MM.1S (cell line): Measurements from ENCODE around the gene MEGF6.

Experiments
- DNase-seq: peaks from one replicate; pipeline ENCODE4 v3.0.0-alpha.2; 2015
- H2AFZ ChIP-seq: fragments of 300-600 bp; sonication (generic); 2 replicates; pipeline ENCODE4 v1.6.0; 2016; ENCODE audit warnings: antibody characterized with exemption, low read length
- H3F3A ChIP-seq: fragments of 300-600 bp; sonication (generic); 2 replicates; pipeline ENCODE4 v1.6.1; 2016; ENCODE audit warnings: mild to moderate bottlenecking, antibody characterized with exemption, low read length, moderate library complexity, mixed read lengths; ENCODE audit not compliant: insufficient read depth
- H3K27ac ChIP-seq: fragments of 300-600 bp; sonication (generic); 2 replicates; pipeline ENCODE4 v1.5.1; 2016; ENCODE audit warnings: mild to moderate bottlenecking, low read length
- H3K27me3 ChIP-seq: fragments of 300-600 bp; sonication (generic); replicated peaks from 2 replicates; pipeline ENCODE4 v1.6.0; 2016; ENCODE audit warnings: low read length; ENCODE audit not compliant: insufficient read depth
- H3K36me3 ChIP-seq: fragments of 300-600 bp; sonication (generic); replicated peaks from 2 replicates; pipeline ENCODE4 v1.6.1; 2016; ENCODE audit warnings: mild to moderate bottlenecking, low read length, mixed read lengths; ENCODE audit not compliant: insufficient read depth
- H3K4me1 ChIP-seq: fragments of 300-600 bp; sonication (generic); 2 replicates; pipeline ENCODE4 v1.6.1; 2016; ENCODE audit warnings: low read length, mixed read lengths
- H3K4me2 ChIP-seq: fragments of 300-600 bp; sonication (generic); 2 replicates; pipeline ENCODE4 v1.6.0; 2016; ENCODE audit warnings: low read depth, low read length
- H3K4me3 ChIP-seq: fragments of 300-600 bp; sonication (generic); 2 replicates; pipeline ENCODE4 v1.5.1; 2016; ENCODE audit warnings: low read length, mixed read lengths
- H3K79me2 ChIP-seq: fragments of 300-600 bp; sonication (generic); 2 replicates; pipeline ENCODE4 v1.6.1; 2016; ENCODE audit warnings: mixed run types, low read length, mixed read lengths
- H3K9ac ChIP-seq: fragments of 300-600 bp; sonication (generic); 2 replicates; pipeline ENCODE4 v1.6.1; 2016; ENCODE audit warnings: low read length, mixed read lengths
- H3K9me2 ChIP-seq: fragments of 300-600 bp; sonication (generic); replicated peaks from 2 replicates; pipeline ENCODE4 v1.6.1; 2016; ENCODE audit warnings: mild to moderate bottlenecking, low read length, mixed read lengths; ENCODE audit not compliant: insufficient read depth
- H3K9me3 ChIP-seq: fragments of 300-600 bp; sonication (generic); replicated peaks from 2 replicates; pipeline ENCODE4 v1.6.1; 2016; ENCODE audit warnings: mild to moderate bottlenecking, low read length, mixed read lengths; ENCODE audit not compliant: insufficient read depth
- H4K20me1 ChIP-seq: fragments of 300-600 bp; sonication (generic); 2 replicates; pipeline ENCODE4 v1.6.1; 2016; ENCODE audit warnings: mild to moderate bottlenecking, low read length, moderate library complexity, mixed read lengths; ENCODE audit not compliant: insufficient read depth
- EZH2 ChIP-seq: fragments of 300-600 bp; sonication (generic); optimal IDR thresholded peaks from 2 replicates; pipeline ENCODE3; 2017; ENCODE audit warnings: low read depth, mild to moderate bottlenecking, antibody characterized with exemption, low read length, mixed read lengths
- EZH2phosphoT487 ChIP-seq: fragments of 300-600 bp; sonication (generic); IDR thresholded peaks from 2 replicates; pipeline ENCODE4 v1.6.1; 2018; ENCODE audit warnings: antibody characterized with exemption, low read length
- TF ChIP-seq, protein P1 (sequence below): fragments of 300-600 bp; sonication (generic); IDR thresholded peaks from 2 replicates; pipeline ENCODE4 v1.5.1; 2016; ENCODE audit warnings: antibody characterized with exemption, low read length, mixed read lengths

MEGF6 gene

DNA sequence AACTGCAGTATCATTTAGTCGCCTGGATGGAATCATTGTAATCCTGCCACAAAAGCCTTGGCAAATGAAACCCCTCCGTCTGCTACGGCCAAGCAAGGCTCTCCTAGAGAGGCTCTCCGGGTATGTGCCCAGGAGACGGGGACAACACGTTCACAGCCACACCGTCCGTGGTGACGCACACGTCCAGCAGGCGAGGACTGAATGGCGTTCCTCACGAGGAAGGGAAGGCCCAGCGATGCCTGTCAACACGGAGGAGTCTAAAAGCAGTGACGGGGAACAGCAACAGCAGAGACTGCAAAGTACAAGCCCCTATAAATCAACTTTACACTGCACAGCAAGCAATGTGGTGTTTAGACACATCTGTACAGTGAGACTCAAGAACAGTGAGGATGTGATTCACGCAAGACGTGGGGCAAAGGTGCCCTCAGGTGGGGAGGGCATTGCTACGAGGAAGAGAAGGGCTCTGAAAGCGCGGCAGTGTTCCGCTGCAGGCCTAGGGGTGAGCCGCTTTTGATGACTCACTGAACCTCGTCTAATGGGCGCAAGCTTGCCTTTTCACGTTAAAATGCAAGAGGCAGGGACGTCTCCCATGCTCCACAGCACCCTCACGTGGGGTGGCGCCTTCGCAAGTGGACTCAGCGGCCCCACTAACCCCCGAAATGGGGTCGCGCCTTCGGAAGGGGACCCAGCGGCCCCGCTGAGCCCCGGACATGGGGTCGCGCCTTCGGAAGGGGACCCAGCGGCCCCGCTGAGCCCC is 31.8 kb upstream of the MEGF6 start:
- H3F3A ChIP-seq = no peaks in the 10 kb centered on the region; the same call in 1 of the 2 replicates
- H3K9me2 ChIP-seq = no peaks in the 10 kb centered on the region
- H3K4me1 ChIP-seq = 0 out of 2 replicates have a peak, but pooled peaks cover 4% of the 10 kb centered on the region
- no peaks in the 10 kb centered on the region for H3K27me3 ChIP-seq
- no peaks in the 10 kb centered on the region for H4K20me1 ChIP-seq
- H3K4me3 ChIP-seq = no peak overlapping the region
- no peaks in the 10 kb centered on the region for H3K9me3 ChIP-seq
- no peak for DNase-seq
- peaks cover 4% of the 10 kb centered on the region for H3K79me2 ChIP-seq
- no peak overlapping the region for H3K27ac ChIP-seq
- TF ChIP-seq, protein P1, sequence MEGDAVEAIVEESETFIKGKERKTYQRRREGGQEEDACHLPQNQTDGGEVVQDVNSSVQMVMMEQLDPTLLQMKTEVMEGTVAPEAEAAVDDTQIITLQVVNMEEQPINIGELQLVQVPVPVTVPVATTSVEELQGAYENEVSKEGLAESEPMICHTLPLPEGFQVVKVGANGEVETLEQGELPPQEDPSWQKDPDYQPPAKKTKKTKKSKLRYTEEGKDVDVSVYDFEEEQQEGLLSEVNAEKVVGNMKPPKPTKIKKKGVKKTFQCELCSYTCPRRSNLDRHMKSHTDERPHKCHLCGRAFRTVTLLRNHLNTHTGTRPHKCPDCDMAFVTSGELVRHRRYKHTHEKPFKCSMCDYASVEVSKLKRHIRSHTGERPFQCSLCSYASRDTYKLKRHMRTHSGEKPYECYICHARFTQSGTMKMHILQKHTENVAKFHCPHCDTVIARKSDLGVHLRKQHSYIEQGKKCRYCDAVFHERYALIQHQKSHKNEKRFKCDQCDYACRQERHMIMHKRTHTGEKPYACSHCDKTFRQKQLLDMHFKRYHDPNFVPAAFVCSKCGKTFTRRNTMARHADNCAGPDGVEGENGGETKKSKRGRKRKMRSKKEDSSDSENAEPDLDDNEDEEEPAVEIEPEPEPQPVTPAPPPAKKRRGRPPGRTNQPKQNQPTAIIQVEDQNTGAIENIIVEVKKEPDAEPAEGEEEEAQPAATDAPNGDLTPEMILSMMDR = no peak
- no peak for TF ChIP-seq EZH2
- TF ChIP-seq EZH2phosphoT487 = no peak
- H3K36me3 ChIP-seq = peaks cover 3% of the 10 kb centered on the region; the same call in 1 of the 2 replicates
- H3K9ac ChIP-seq = no peak overlapping the region
- no peak overlapping the region for H2AFZ ChIP-seq
- H3K4me2 ChIP-seq = no peak overlapping the region

DNA sequence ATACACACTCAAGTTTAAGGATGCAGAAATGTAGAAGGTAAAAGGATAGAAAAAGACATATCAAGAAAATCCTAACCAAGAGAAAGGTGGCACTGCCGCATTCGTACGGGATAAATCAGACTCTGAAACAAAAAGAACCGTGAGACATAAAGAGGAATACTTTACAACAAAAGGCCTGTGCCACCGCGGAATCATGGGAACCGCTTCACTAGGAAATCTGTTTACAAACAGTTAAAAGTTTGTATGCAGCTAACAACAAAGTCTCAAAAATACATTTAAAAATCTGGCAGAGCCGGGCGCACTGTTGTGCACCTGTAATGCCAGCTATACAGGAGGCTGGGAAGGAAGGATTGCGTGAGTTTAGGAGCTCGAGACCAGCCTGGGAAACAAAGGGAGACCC is 30.5 kb upstream of the MEGF6 start:
- Histone ChIP-seq H3K79me2 (no peaks in the 10 kb centered on the region), H3K9me3 (no peaks in the 10 kb centered on the region), H3K9ac (no peak overlapping the region), H3F3A (no peaks in the 10 kb centered on the region; the same call in 1 of the 2 replicates), H3K4me3 (no peak overlapping the region), H2AFZ (no peak overlapping the region), H3K4me2 (no peak overlapping the region), H3K36me3 (peaks cover 3% of the 10 kb centered on the region; the same call in 1 of the 2 replicates), H4K20me1 (no peaks in the 10 kb centered on the region), H3K9me2 (no peaks in the 10 kb centered on the region), H3K27me3 (no peaks in the 10 kb centered on the region), H3K27ac (no peak overlapping the region), H3K4me1 (no peaks in the 10 kb centered on the region)
- TF ChIP-seq EZH2 (no peak), EZH2phosphoT487 (no peak)
- TF ChIP-seq, protein P1 = no peak
- DNase-seq = no peak

DNA sequence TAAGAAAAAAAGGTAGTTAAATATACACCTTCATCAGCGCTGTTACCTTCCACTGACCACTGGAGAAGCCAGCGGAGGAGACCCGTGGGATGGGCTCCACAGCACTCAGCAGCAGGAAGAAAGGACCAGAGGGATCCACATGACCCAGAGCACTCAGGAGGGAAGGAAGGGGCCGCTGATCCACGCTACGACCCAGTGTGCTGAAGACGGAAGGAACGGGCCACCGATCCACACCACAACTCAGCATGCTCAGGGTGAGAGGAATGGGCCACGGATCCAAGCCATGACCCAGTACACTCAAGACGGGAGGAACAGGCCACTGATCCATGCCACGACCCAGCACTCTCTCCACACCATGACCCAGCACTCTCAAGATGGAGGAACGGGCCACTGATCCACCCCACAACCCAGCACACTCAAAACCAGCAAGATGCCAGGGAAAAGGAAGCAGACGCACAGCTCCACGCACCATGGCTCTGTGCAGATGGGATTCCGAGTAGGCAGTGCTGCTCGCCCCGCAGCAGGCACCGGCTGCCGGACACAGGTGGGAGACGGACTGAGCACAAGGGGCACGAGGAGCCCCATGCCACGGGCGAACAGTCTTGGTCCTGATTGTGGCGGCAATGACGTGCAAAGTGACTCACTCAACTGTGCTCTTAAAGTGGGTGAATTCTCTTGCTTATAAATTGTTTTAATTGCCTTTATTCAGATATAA is 29.9 kb upstream of the MEGF6 start:
- no peak overlapping the region for H3K4me2 ChIP-seq
- no peak for DNase-seq
- no peak overlapping the region for H2AFZ ChIP-seq
- no peaks in the 10 kb centered on the region for H3K79me2 ChIP-seq
- no peak overlapping the region for H3K4me3 ChIP-seq
- no peak overlapping the region for H3K27ac ChIP-seq
- no peaks in the 10 kb centered on the region for H3K27me3 ChIP-seq
- peaks cover 3% of the 10 kb centered on the region; the same call in 1 of the 2 replicates for H3K36me3 ChIP-seq
- no peaks in the 10 kb centered on the region for H4K20me1 ChIP-seq
- no peaks in the 10 kb centered on the region for H3K4me1 ChIP-seq
- no peaks in the 10 kb centered on the region for H3K9me2 ChIP-seq
- TF ChIP-seq EZH2phosphoT487 (no peak), EZH2 (no peak)
- TF ChIP-seq, protein P1 = no peak
- no peaks in the 10 kb centered on the region for H3K9me3 ChIP-seq
- no peak overlapping the region for H3K9ac ChIP-seq
- no peaks in the 10 kb centered on the region; the same call in 1 of the 2 replicates for H3F3A ChIP-seq
